ENCODE results near the gene ITGB7.

- TF ChIP-seq CTCF (IDR thresholded peaks at IDR 0.05) (no peak), POLR2A (IDR thresholded peaks at IDR 0.05) (no peak), EP300 (IDR thresholded peaks at IDR 0.05) (no peak), POLR2AphosphoS5 (IDR thresholded peaks at IDR 0.05) (no peak)
These were observed 18.0 kb upstream of the ITGB7 start for GRCh38 chr12:53224897-53225634.
